ENCODE results near the gene NANOS1. TPM values are rescaled to one million over a fixed set of nuclear protein-coding genes. Genes with fewer than 3 reads are reported as not detected.
A peak's percentile ranks its signal among the peaks of the same experiment; 100 is the strongest.

The NANOS1 gene
- total and polyA plus RNA-seq, 9 of the 15 experiments (the other 6 are each of a cell fraction or from before 2014, with no cell fraction given): 0.14 to 1.6 (median 0.83) TPM; not detected in 1

- ChIA-PET CTCF (ENCODE audit: low intra/inter-chr PET ratio) (no interaction called here), POLR2A (interaction anchor here (0.9 to 2.0 kb wide), 2 partner anchors 23 to 33 kb away, joined by 3 to 5 read pairs; no protein-coding TSS in a partner anchor)
- Histone ChIP-seq H3K4me2 (ENCODE audit: insufficient read depth, low read length) (peak overlapping the region; percentile 25; the same call in 1 of the 2 replicates), H3K9me3 (replicated peaks; ENCODE audit: control insufficient read depth, insufficient read depth, low read depth, low read length) (no peaks in the 10 kb centered on the region), H2AFZ (ENCODE audit: low read depth, low read length) (peak overlapping the region; percentile 44; the same call in 1 of the 2 replicates), H3K36me3 (ENCODE audit: control insufficient read depth, insufficient read depth, low read length) (peaks cover 24% of the 10 kb centered on the region; the same call in 2 of the 3 replicates), H3K4me1 (replicated peaks in 1 of 2; ENCODE audit: control insufficient read depth in 2 of 2, insufficient read depth in 2 of 2, low read length in 2 of 2) (peaks cover 3 to 24% of the 10 kb centered on the region in 2 experiments; a peak in 3 of 5 replicates), H3K79me2 (ENCODE audit: control insufficient read depth, insufficient read depth, low read length) (no peaks in the 10 kb centered on the region), H4K20me1 (replicated peaks; ENCODE audit: control insufficient read depth, insufficient read depth, low read length) (peaks cover 5% of the 10 kb centered on the region), H3K4me3 (peak overlapping the region; percentile 24; the same call in 1 of the 2 replicates), H3K9ac (ENCODE audit: insufficient read depth in 1 of 2, low read depth in 2 of 2, low read length in 2 of 2) (peak overlapping the region in 1 of 2 experiments; percentile 50; a peak in 2 of 4 replicates), H3K27ac (ENCODE audit: extremely low read depth, low read depth, low read length) (no peak overlapping the region), H3K9me1 (ENCODE audit: control insufficient read depth, insufficient read depth, low read length) (no peaks in the 10 kb centered on the region), H3K27me3 (ENCODE audit: control insufficient read depth in 2 of 2, insufficient read depth in 2 of 2, low read length in 2 of 2) (peaks cover 0 to 17% of the 10 kb centered on the region in 2 experiments; a peak in 2 of 5 replicates)
- BruUV-seq (replicated peaks): no TSS peak
- FAIRE-seq (peak; percentile 73), ATAC-seq (peak; percentile 86), DNase-seq (ENCODE audit: extremely low read depth in 1 of 4, low spot score in 3 of 4) (peak; percentile 89 to 97 (median 96))
- in situ Hi-C loops (cut with MboI): no loop called here
- intact Hi-C loops (cut with micrococcal nuclease): no loop called here
- WGBS (ENCODE audit: insufficient coverage, low coverage, missing lambda C conversion rate): 11% methylated on average over 14 of the region's 68 CpGs
- TF ChIP-seq OTX1 (CRISPR knock-in tag; IDR thresholded peaks at IDR 0.05) (no peak), ZNF778 (CRISPR knock-in tag; IDR thresholded peaks at IDR 0.05) (no peak), ZMIZ1 (IDR thresholded peaks at IDR 0.05; ENCODE audit: low read depth in 2 of 2, low read length in 2 of 2) (no peak), EHMT2 (IDR thresholded peaks at IDR 0.05) (no peak), VEZF1 (CRISPR knock-in tag; IDR thresholded peaks at IDR 0.05) (peak; percentile 61), POU5F1 (IDR thresholded peaks at IDR 0.05; ENCODE audit: borderline replicate concordance, low read depth, low read length, partially characterized antibody) (no peak), HDAC8 (tag; IDR thresholded peaks at IDR 0.05) (no peak), RBM25 (IDR thresholded peaks at IDR 0.05; ENCODE audit: low read depth, low read length, severe bottlenecking) (peak; percentile 93), DDX20 (tag; IDR thresholded peaks at IDR 0.05; ENCODE audit: low read depth) (no peak), CTCF (IDR thresholded peaks at IDR 0.05 in 2 of 3, conservative IDR thresholded peaks at IDR 0.05 in 1 of 3; ENCODE audit: insufficient read depth in 2 of 3, low read depth in 1 of 3, low read length in 3 of 3) (0 out of 6 replicates have a peak, but pooled peaks of 1 of the 3 experiments have one; percentile 20)
These were observed 458 bp upstream of the NANOS1 start for GRCh38 chr10:119028900-119029612.
